ENCODE data around the gene SYNGR4. TPM values are rescaled to one million over a fixed set of nuclear protein-coding genes. Genes with fewer than 3 reads are reported as not detected.

The SYNGR4 gene
- total RNA-seq, 4 donors from 2014 or later, result not detected

- peak in 1 of 2 donors; percentile 27 for DNase-seq (ENCODE audit: low spot score in 2 of 2)
- 69 to 74% methylated on average over 13 to 16 of the region's 16 CpGs for WGBS, 2 donors
- no peak overlapping the region for H3K27ac ChIP-seq
- TF ChIP-seq POLR2A (IDR thresholded peaks at IDR 0.05), result no peak
- no peak for TF ChIP-seq EP300 (IDR thresholded peaks at IDR 0.05)
- TF ChIP-seq CTCF (IDR thresholded peaks at IDR 0.05), result no peak
- no peak overlapping the region for H3K4me3 ChIP-seq
- H3K36me3 ChIP-seq, result no peaks in the 10 kb centered on the region
- no peaks in the 10 kb centered on the region for H3K9me3 ChIP-seq
- peaks cover 0 to 12% of the 10 kb centered on the region in 2 donors for H3K27me3 ChIP-seq
- peaks cover 0 to 8% (median 0%) of the 10 kb centered on the region in 4 donors for H3K4me1 ChIP-seq
These were observed 57.4 kb downstream of the SYNGR4 start for GRCh38 chr19:48421548-48421947.

- H3K9me3 ChIP-seq, result no peaks in the 10 kb centered on the region
- 19 to 27% methylated on average over 8 of the region's 8 CpGs for WGBS, 2 donors
- no peak for TF ChIP-seq CTCF (IDR thresholded peaks at IDR 0.05)
- no peak for TF ChIP-seq POLR2A (IDR thresholded peaks at IDR 0.05)
- TF ChIP-seq EP300 (IDR thresholded peaks at IDR 0.05), result no peak
- H3K4me1 ChIP-seq, result peaks cover 0 to 8% (median 0%) of the 10 kb centered on the region in 4 donors
- DNase-seq (ENCODE audit: low spot score in 2 of 2), result no peak
- no peaks in the 10 kb centered on the region for H3K27me3 ChIP-seq
- peak overlapping the region in 1 of 4 donors; percentile 7 for H3K4me3 ChIP-seq
- no peaks in the 10 kb centered on the region for H3K36me3 ChIP-seq
- H3K27ac ChIP-seq, result no peak overlapping the region
These were observed 60.6 kb downstream of the SYNGR4 start for GRCh38 chr19:48424694-48425219.

Other genes starting within 250 kb of the SYNGR4 start
- 10 to 100 TPM in 1 of 4 donors, 1 to 10 TPM in 3; 6.1 to 21.9 (median 6.7) TPM for gene LIG1, start 194.0 kb upstream of the SYNGR4 start, total RNA-seq
- 1 to 10 TPM; 5.9 to 8.4 (median 6.8) TPM for gene ZSWIM9, start 193.7 kb upstream of the SYNGR4 start, total RNA-seq
- gene CARD8, start 108.5 kb upstream of the SYNGR4 start, total RNA-seq, result 10 to 100 TPM; 33.7 to 54.0 (median 38.8) TPM
- gene ZNF114, start 94.3 kb upstream of the SYNGR4 start, total RNA-seq, result under 1 TPM in 1 of 4 donors, not detected in 3; 0.21 TPM
- 10 to 100 TPM; 22.2 to 52.5 (median 33.3) TPM for gene EMP3, start 38.8 kb upstream of the SYNGR4 start, total RNA-seq
- gene TMEM143, start 427 bp upstream of the SYNGR4 start, total RNA-seq, result 10 to 100 TPM in 2 of 4 donors, 1 to 10 TPM in 2; 8.3 to 14.4 (median 10.2) TPM
- 10 to 100 TPM; 51.3 to 78.6 (median 65.8) TPM for gene KDELR1, start 27.2 kb downstream of the SYNGR4 start, total RNA-seq
- gene GRIN2D, start 29.3 kb downstream of the SYNGR4 start, total RNA-seq, result under 1 TPM; 0.42 to 0.90 (median 0.51) TPM
- gene GRWD1, start 81.6 kb downstream of the SYNGR4 start, total RNA-seq, result 10 to 100 TPM; 15.1 to 33.1 (median 29.7) TPM
- 1 to 10 TPM in 2 of 4 donors, under 1 TPM in 2; 0.44 to 4.1 (median 1.5) TPM for gene KCNJ14, start 91.2 kb downstream of the SYNGR4 start, total RNA-seq
- 100 to 1,000 TPM in 1 of 4 donors, 10 to 100 TPM in 3; 56.7 to 114 (median 65.1) TPM for gene CYTH2, start 105.0 kb downstream of the SYNGR4 start, total RNA-seq
- 1 to 10 TPM in 1 of 4 donors, under 1 TPM in 2, not detected in 1; under 0.01 to 1.8 (median 0.59) TPM for gene LMTK3, start 147.5 kb downstream of the SYNGR4 start, total RNA-seq
- gene SULT2B1, start 187.8 kb downstream of the SYNGR4 start, total RNA-seq, result not detected
- not detected for gene SPACA4, start 242.4 kb downstream of the SYNGR4 start, total RNA-seq